IPS DF 19.7 (cell line): ENCODE measurements around the gene MYF6.
"Not testable (repeated sequence)": the region's sequence is repeated elsewhere in the genome, so short reads cannot be mapped to it uniquely, and the experiment has no call there.

Source experiments
- DNase-seq: peaks from one replicate; pipeline ENCODE4 v3.0.0-alpha.2; 2013; ENCODE audit warnings: low read depth, low spot score

Gene MYF6

GRCh38 chr12:80707126-80707829 is at the start of gene MYF6:
MYF6 (plus strand) TSS chr12:80707634; CDS start chr12:80707720, 86 bp downstream.
- DNase-seq = no peak

GRCh38 chr12:80659512-80660063 is 47.8 kb upstream of the MYF6 start:
- no peak for DNase-seq

- no peak for DNase-seq
Observed at GRCh38 chr12:80662586-80662985, 44.8 kb upstream of the MYF6 start.

GRCh38 chr12:80670214-80670613 is 37.2 kb upstream of the MYF6 start:
- DNase-seq = no peak

- not testable (repeated sequence) for DNase-seq
Observed at GRCh38 chr12:80676042-80676636, 31.3 kb upstream of the MYF6 start.

GRCh38 chr12:80676856-80677255 is 30.6 kb upstream of the MYF6 start:
- DNase-seq = no peak

GRCh38 chr12:80677994-80678393 is 29.4 kb upstream of the MYF6 start:
- DNase-seq = no peak

GRCh38 chr12:80679346-80680131 is 27.9 kb upstream of the MYF6 start:
- no peak for DNase-seq

- no peak for DNase-seq
Observed at GRCh38 chr12:80681287-80681686, 26.1 kb upstream of the MYF6 start.

- no peak for DNase-seq
Observed at GRCh38 chr12:80681786-80682185, 25.6 kb upstream of the MYF6 start.

GRCh38 chr12:80684077-80684495 is 23.3 kb upstream of the MYF6 start:
- peak; percentile 86 for DNase-seq

- no peak for DNase-seq
Observed at GRCh38 chr12:80690090-80690489, 17.3 kb upstream of the MYF6 start.

- no peak for DNase-seq
Observed at GRCh38 chr12:80690513-80690912, 16.9 kb upstream of the MYF6 start.

- DNase-seq = no peak
Observed at GRCh38 chr12:80692114-80692513, 15.3 kb upstream of the MYF6 start.

GRCh38 chr12:80697270-80697887 is 10.1 kb upstream of the MYF6 start:
- DNase-seq = no peak

GRCh38 chr12:80698256-80698655 is 9.2 kb upstream of the MYF6 start:
- no peak for DNase-seq

- no peak for DNase-seq
Observed at GRCh38 chr12:80698847-80699542, 8.4 kb upstream of the MYF6 start.

- DNase-seq = no peak
Observed at GRCh38 chr12:80700327-80700726, 7.1 kb upstream of the MYF6 start.

GRCh38 chr12:80701388-80701787 is 6.0 kb upstream of the MYF6 start:
- no peak for DNase-seq

GRCh38 chr12:80702889-80703805 is 4.3 kb upstream of the MYF6 start:
- no peak for DNase-seq
